Measurements from ENCODE around the gene ARHGAP22. TPM values are rescaled to one million over a fixed set of nuclear protein-coding genes. Genes with fewer than 3 reads are reported as not detected.

The ARHGAP22 gene
- total RNA-seq, 4 donors from 2014 or later, result 3.2 to 24.0 (median 9.9) TPM

- DNase-seq (ENCODE audit: low spot score) (no peak), ATAC-seq (ENCODE audit: low FRiP score) (no peak)
Observed at GRCh38 chr10:48490571-48490940, 114.3 kb downstream of the ARHGAP22 start.

GRCh38 chr10:48489099-48489498, 115.8 kb downstream of the ARHGAP22 start:
- TF ChIP-seq CTCF (IDR thresholded peaks at IDR 0.05), result no peak
- ATAC-seq (ENCODE audit: low FRiP score), result no peak
- no peak for DNase-seq (ENCODE audit: low spot score)

More at GRCh38 chr10:48490571-48490940, 114.3 kb downstream of the ARHGAP22 start:
- TF ChIP-seq CTCF (IDR thresholded peaks at IDR 0.05), result no peak

GRCh38 chr10:48487244-48487643, 117.6 kb downstream of the ARHGAP22 start:
- TF ChIP-seq CTCF (IDR thresholded peaks at IDR 0.05), result no peak
- DNase-seq (ENCODE audit: low spot score) (no peak), ATAC-seq (ENCODE audit: low FRiP score) (no peak)

- ATAC-seq (ENCODE audit: low FRiP score), result no peak
- no peak for TF ChIP-seq CTCF (IDR thresholded peaks at IDR 0.05)
- DNase-seq (ENCODE audit: low spot score), result no peak
Observed at GRCh38 chr10:48485711-48486110, 119.2 kb downstream of the ARHGAP22 start.

- DNase-seq (ENCODE audit: low spot score) (no peak), ATAC-seq (ENCODE audit: low FRiP score) (no peak)
- TF ChIP-seq CTCF (IDR thresholded peaks at IDR 0.05), result no peak
Observed at GRCh38 chr10:48484911-48485310, 120.0 kb downstream of the ARHGAP22 start.

GRCh38 chr10:48482207-48482606, 122.7 kb downstream of the ARHGAP22 start:
- no peak for ATAC-seq (ENCODE audit: low FRiP score)
- TF ChIP-seq CTCF (IDR thresholded peaks at IDR 0.05), result no peak
- no peak for DNase-seq (ENCODE audit: low spot score)

- ATAC-seq (ENCODE audit: low FRiP score) (no peak), DNase-seq (ENCODE audit: low spot score) (no peak)
- no peak for TF ChIP-seq CTCF (IDR thresholded peaks at IDR 0.05)
Observed at GRCh38 chr10:48481385-48481784, 123.5 kb downstream of the ARHGAP22 start.

All from omental fat pad (tissue), 4 donors.